Neural progenitor cell (in vitro differentiated cells): ENCODE results near the gene OR5I1.

Experiments
- EZH2phosphoT487 ChIP-seq: fragments of 200-600 bp; sonication (generic); IDR thresholded peaks from 2 replicates; pipeline ENCODE4 v1.6.1; 2017; ENCODE audit warnings: antibody characterized with exemption
- TF ChIP-seq, protein P1 (sequence below): fragments of 200-600 bp; sonication (generic); IDR thresholded peaks from 2 replicates; pipeline ENCODE4 v1.5.1; 2017; ENCODE audit warnings: antibody characterized with exemption, mild to moderate bottlenecking

- TF ChIP-seq, protein P1, sequence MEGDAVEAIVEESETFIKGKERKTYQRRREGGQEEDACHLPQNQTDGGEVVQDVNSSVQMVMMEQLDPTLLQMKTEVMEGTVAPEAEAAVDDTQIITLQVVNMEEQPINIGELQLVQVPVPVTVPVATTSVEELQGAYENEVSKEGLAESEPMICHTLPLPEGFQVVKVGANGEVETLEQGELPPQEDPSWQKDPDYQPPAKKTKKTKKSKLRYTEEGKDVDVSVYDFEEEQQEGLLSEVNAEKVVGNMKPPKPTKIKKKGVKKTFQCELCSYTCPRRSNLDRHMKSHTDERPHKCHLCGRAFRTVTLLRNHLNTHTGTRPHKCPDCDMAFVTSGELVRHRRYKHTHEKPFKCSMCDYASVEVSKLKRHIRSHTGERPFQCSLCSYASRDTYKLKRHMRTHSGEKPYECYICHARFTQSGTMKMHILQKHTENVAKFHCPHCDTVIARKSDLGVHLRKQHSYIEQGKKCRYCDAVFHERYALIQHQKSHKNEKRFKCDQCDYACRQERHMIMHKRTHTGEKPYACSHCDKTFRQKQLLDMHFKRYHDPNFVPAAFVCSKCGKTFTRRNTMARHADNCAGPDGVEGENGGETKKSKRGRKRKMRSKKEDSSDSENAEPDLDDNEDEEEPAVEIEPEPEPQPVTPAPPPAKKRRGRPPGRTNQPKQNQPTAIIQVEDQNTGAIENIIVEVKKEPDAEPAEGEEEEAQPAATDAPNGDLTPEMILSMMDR, result no peak
- TF ChIP-seq EZH2phosphoT487, result no peak
Observed at GRCh38 chr11:55914482-55914881, 21.7 kb downstream of the OR5I1 start, which contains the start of gene OR5W2.
